Measurements from ENCODE around the gene STX5.
"Not testable (repeated sequence)": the region's sequence is repeated elsewhere in the genome, so short reads cannot be mapped to it uniquely, and the experiment has no call there.

Gene STX5

GRCh38 chr11:62860835-62861563 lies 29.1 kb upstream of the STX5 start:
- FAIRE-seq: no peak
- no peak for TF ChIP-seq TAF1 (IDR thresholded peaks at IDR 0.05; ENCODE audit: borderline replicate concordance, low read depth, low read length)
- no peak for TF ChIP-seq POLR2AphosphoS5 (IDR thresholded peaks at IDR 0.05; ENCODE audit: low read depth, low read length)
- TF ChIP-seq POLR2A (IDR thresholded peaks at IDR 0.05; ENCODE audit: low read depth, low read length): no peak
- no peak for DNase-seq (ENCODE audit: insufficient read length)

GRCh38 chr11:62859281-62859703 lies 27.4 kb upstream of the STX5 start:
- not testable (repeated sequence) for DNase-seq (ENCODE audit: insufficient read length); FAIRE-seq

- TF ChIP-seq TAF1 (IDR thresholded peaks at IDR 0.05; ENCODE audit: borderline replicate concordance, low read depth, low read length) (no peak), POLR2AphosphoS5 (IDR thresholded peaks at IDR 0.05; ENCODE audit: low read depth, low read length) (no peak), POLR2A (IDR thresholded peaks at IDR 0.05; ENCODE audit: low read depth, low read length) (no peak)
- FAIRE-seq (no peak), DNase-seq (ENCODE audit: insufficient read length) (no peak)
These were observed 26.4 kb upstream of the STX5 start for GRCh38 chr11:62858201-62858600.

GRCh38 chr11:62857541-62857982 lies 25.7 kb upstream of the STX5 start:
- FAIRE-seq (no peak), DNase-seq (ENCODE audit: insufficient read length) (no peak)
- TF ChIP-seq TAF1 (IDR thresholded peaks at IDR 0.05; ENCODE audit: borderline replicate concordance, low read depth, low read length): no peak
- TF ChIP-seq POLR2AphosphoS5 (IDR thresholded peaks at IDR 0.05; ENCODE audit: low read depth, low read length): no peak
- TF ChIP-seq POLR2A (IDR thresholded peaks at IDR 0.05; ENCODE audit: low read depth, low read length): no peak

GRCh38 chr11:62856333-62856895 lies 24.6 kb upstream of the STX5 start:
- no peak for TF ChIP-seq TAF1 (IDR thresholded peaks at IDR 0.05; ENCODE audit: borderline replicate concordance, low read depth, low read length)
- no peak for TF ChIP-seq POLR2AphosphoS5 (IDR thresholded peaks at IDR 0.05; ENCODE audit: low read depth, low read length)
- TF ChIP-seq POLR2A (IDR thresholded peaks at IDR 0.05; ENCODE audit: low read depth, low read length): no peak
- no peak for FAIRE-seq
- DNase-seq (ENCODE audit: insufficient read length): no peak

- TF ChIP-seq POLR2AphosphoS5 (IDR thresholded peaks at IDR 0.05; ENCODE audit: low read depth, low read length): peak; percentile 100
- TF ChIP-seq TAF1 (IDR thresholded peaks at IDR 0.05; ENCODE audit: borderline replicate concordance, low read depth, low read length): peak; percentile 99
- peak; percentile 100 for TF ChIP-seq POLR2A (IDR thresholded peaks at IDR 0.05; ENCODE audit: low read depth, low read length)
- DNase-seq (ENCODE audit: insufficient read length): peak; percentile 83
- FAIRE-seq: peak; percentile 98
These were observed 23.9 kb upstream of the STX5 start for GRCh38 chr11:62855571-62856332.

GRCh38 chr11:62854825-62855570 lies 23.1 kb upstream of the STX5 start:
- DNase-seq (ENCODE audit: insufficient read length): no peak
- TF ChIP-seq TAF1 (IDR thresholded peaks at IDR 0.05; ENCODE audit: borderline replicate concordance, low read depth, low read length): no peak
- no peak for TF ChIP-seq POLR2A (IDR thresholded peaks at IDR 0.05; ENCODE audit: low read depth, low read length)
- no peak for TF ChIP-seq POLR2AphosphoS5 (IDR thresholded peaks at IDR 0.05; ENCODE audit: low read depth, low read length)
- no peak for FAIRE-seq

GRCh38 chr11:62854013-62854824 lies 22.4 kb upstream of the STX5 start:
- DNase-seq (ENCODE audit: insufficient read length) (no peak), FAIRE-seq (peak; percentile 30)
- TF ChIP-seq POLR2A (IDR thresholded peaks at IDR 0.05; ENCODE audit: low read depth, low read length) (0 out of 2 replicates have a peak, but pooled peaks have one; percentile 13), POLR2AphosphoS5 (IDR thresholded peaks at IDR 0.05; ENCODE audit: low read depth, low read length) (no peak; the same call in 1 of the 2 replicates)

GRCh38 chr11:62853279-62853965 lies 21.6 kb upstream of the STX5 start:
- DNase-seq (ENCODE audit: insufficient read length) (no peak), FAIRE-seq (peak; percentile 74)
- TF ChIP-seq POLR2A (IDR thresholded peaks at IDR 0.05; ENCODE audit: low read depth, low read length) (no peak; the same call in 1 of the 2 replicates), POLR2AphosphoS5 (IDR thresholded peaks at IDR 0.05; ENCODE audit: low read depth, low read length) (peak; percentile 57)

GRCh38 chr11:62852523-62853188 lies 20.8 kb upstream of the STX5 start:
- no peak for TF ChIP-seq POLR2A (IDR thresholded peaks at IDR 0.05; ENCODE audit: low read depth, low read length)
- FAIRE-seq (no peak), DNase-seq (ENCODE audit: insufficient read length) (no peak)
